Neural progenitor cell (in vitro differentiated cells): ENCODE data around the gene CASP10.

Source experiments
- CTCF ChIP-seq: fragments of 200-600 bp; sonication (generic); IDR thresholded peaks from 2 replicates; pipeline ENCODE4 v1.5.1; 2017; ENCODE audit warnings: antibody characterized with exemption, mild to moderate bottlenecking
- EZH2 ChIP-seq: fragments of 200-600 bp; sonication (generic); IDR thresholded peaks from 2 replicates; pipeline ENCODE4 v1.6.1; 2017; ENCODE audit warnings: antibody characterized with exemption, mild to moderate bottlenecking, moderate library complexity

GRCh38 chr2:201228912-201229290, 46.0 kb downstream of the CASP10 start:
- no peak for TF ChIP-seq CTCF
- no peak for TF ChIP-seq EZH2
